ENCODE measurements around the gene MAN2A2.
"Not testable (repeated sequence)": the region's sequence is repeated elsewhere in the genome, so short reads cannot be mapped to it uniquely, and the experiment has no call there.

The MAN2A2 gene

GRCh38 chr15:90922712-90923322, 19.7 kb downstream of the MAN2A2 start:
- DNase-seq, result peak; percentile 71

GRCh38 chr15:90924375-90924774, 21.3 kb downstream of the MAN2A2 start:
- DNase-seq, result no peak

GRCh38 chr15:90926766-90927165, 23.7 kb downstream of the MAN2A2 start:
- DNase-seq, result not testable (repeated sequence)

- DNase-seq, result not testable (repeated sequence)
Measured at GRCh38 chr15:90928106-90928505, 25.0 kb downstream of the MAN2A2 start.

GRCh38 chr15:90929246-90930019, 26.3 kb downstream of the MAN2A2 start:
- no peak for DNase-seq

GRCh38 chr15:90930861-90931574, 27.9 kb downstream of the MAN2A2 start:
- no peak for DNase-seq

GRCh38 chr15:90931575-90931827, 28.4 kb downstream of the MAN2A2 start:
- DNase-seq, result no peak

GRCh38 chr15:90931828-90932659, 28.9 kb downstream of the MAN2A2 start, which contains the start of gene HDDC3:
Gene HDDC3 (minus strand): TSS chr15:90932549. CDS start chr15:90932540, 9 bp downstream.
- peak; percentile 90 for DNase-seq

GRCh38 chr15:90932660-90932991, 29.5 kb downstream of the MAN2A2 start:
- DNase-seq, result no peak

- no peak for DNase-seq
Measured at GRCh38 chr15:90933301-90933700, 30.2 kb downstream of the MAN2A2 start.

- peak; percentile 88 for DNase-seq
Measured at GRCh38 chr15:90934256-90934948, 31.3 kb downstream of the MAN2A2 start.

GRCh38 chr15:90934949-90935751, 32.0 kb downstream of the MAN2A2 start, which contains the start of gene UNC45A:
Gene UNC45A (plus strand): TSS chr15:90935285. CDS start chr15:90935325, 40 bp downstream.
- DNase-seq, result peak; percentile 94

GRCh38 chr15:90936823-90937222, 33.7 kb downstream of the MAN2A2 start:
- DNase-seq, result no peak

GRCh38 chr15:90938261-90938660, 35.2 kb downstream of the MAN2A2 start:
- DNase-seq, result no peak

- no peak for DNase-seq
Measured at GRCh38 chr15:90939756-90940155, 36.7 kb downstream of the MAN2A2 start.

- DNase-seq, result no peak
Measured at GRCh38 chr15:90941038-90941437, 37.9 kb downstream of the MAN2A2 start.

- no peak for DNase-seq
Measured at GRCh38 chr15:90942354-90943120, 39.4 kb downstream of the MAN2A2 start.

- DNase-seq, result no peak
Measured at GRCh38 chr15:90945091-90945490, 42.0 kb downstream of the MAN2A2 start.

- DNase-seq, result no peak
Measured at GRCh38 chr15:90946538-90946937, 43.4 kb downstream of the MAN2A2 start.

- no peak for DNase-seq
Measured at GRCh38 chr15:90946941-90947576, 44.0 kb downstream of the MAN2A2 start.
